Mesothelial cell of epicardium (in vitro differentiated cells): ENCODE measurements around the gene MAGI2. TPM values are rescaled to one million over a fixed set of nuclear protein-coding genes. Genes with fewer than 3 reads are reported as not detected.

Source experiments
- DNase-seq, 2 experiments: peaks; one replicate each; pipeline ENCODE4 v3.0.0; 2021; ENCODE audit warnings: low spot score in 2 of 2; ENCODE audit not compliant: unreplicated experiment in 2 of 2
- H3K27ac Mint-ChIP-seq: 2 replicates; pipeline ENCODE4 v1.8.0; 2021; ENCODE audit warnings: mixed read lengths
- H3K27me3 Mint-ChIP-seq: 2 replicates; pipeline ENCODE4 v1.8.0; 2021; ENCODE audit warnings: low read depth, mixed read lengths
- H3K36me3 Mint-ChIP-seq: 2 replicates; pipeline ENCODE4 v1.8.0; 2021; ENCODE audit warnings: mixed read lengths
- H3K4me1 Mint-ChIP-seq: 2 replicates; pipeline ENCODE4 v1.8.0; 2021; ENCODE audit warnings: mixed read lengths
- H3K4me3 Mint-ChIP-seq: 2 replicates; pipeline ENCODE4 v1.8.0; 2021; ENCODE audit warnings: mild to moderate bottlenecking, moderate library complexity, mixed read lengths
- H3K9me3 Mint-ChIP-seq: 2 replicates; pipeline ENCODE4 v1.8.0; 2021; ENCODE audit warnings: mixed read lengths
- total RNA-seq: library from RNA; stranded (reverse); gene quantifications from 3 replicates; pipeline ENCODE4 v1.2.1, GENCODE V29; 2021
- TF ChIP-seq, protein P1 (sequence below): fragments of 200-600 bp; sonication (generic); IDR thresholded peaks from one replicate; pipeline ENCODE4 v1.5.0; 2021; ENCODE audit warnings: antibody characterized with exemption; ENCODE audit not compliant: unreplicated experiment

Gene MAGI2
- total RNA-seq, 1 donor from 2014 or later = 38.4 TPM

DNA sequence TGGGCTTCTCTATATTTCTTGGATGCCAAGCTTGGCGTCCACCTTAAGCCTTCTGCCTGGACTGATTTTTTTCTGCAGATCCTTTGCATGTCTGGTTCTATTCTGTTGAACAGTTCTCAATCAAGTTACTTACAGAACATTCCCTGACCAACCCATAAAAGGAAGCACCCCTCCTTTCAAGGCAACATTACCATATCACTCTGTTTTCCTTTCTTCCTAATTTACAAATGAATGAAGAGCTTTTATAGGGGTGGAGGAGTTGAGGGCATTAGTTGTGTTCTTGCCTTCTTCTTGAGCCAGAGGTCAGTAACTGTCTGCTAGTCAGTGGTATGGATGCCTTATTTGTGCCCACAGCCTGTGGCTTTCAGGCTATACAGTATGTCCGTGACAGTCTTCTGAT lies 1293.9 kb downstream of the MAGI2 start:
- Mint-ChIP-seq H3K27ac (no peak overlapping the region), H3K4me1 (no peaks in the 10 kb centered on the region), H3K4me3 (no peak overlapping the region), H3K36me3 (peaks cover 9% of the 10 kb centered on the region), H3K9me3 (no peaks in the 10 kb centered on the region), H3K27me3 (peaks cover 7% of the 10 kb centered on the region)
- TF ChIP-seq, protein P1, sequence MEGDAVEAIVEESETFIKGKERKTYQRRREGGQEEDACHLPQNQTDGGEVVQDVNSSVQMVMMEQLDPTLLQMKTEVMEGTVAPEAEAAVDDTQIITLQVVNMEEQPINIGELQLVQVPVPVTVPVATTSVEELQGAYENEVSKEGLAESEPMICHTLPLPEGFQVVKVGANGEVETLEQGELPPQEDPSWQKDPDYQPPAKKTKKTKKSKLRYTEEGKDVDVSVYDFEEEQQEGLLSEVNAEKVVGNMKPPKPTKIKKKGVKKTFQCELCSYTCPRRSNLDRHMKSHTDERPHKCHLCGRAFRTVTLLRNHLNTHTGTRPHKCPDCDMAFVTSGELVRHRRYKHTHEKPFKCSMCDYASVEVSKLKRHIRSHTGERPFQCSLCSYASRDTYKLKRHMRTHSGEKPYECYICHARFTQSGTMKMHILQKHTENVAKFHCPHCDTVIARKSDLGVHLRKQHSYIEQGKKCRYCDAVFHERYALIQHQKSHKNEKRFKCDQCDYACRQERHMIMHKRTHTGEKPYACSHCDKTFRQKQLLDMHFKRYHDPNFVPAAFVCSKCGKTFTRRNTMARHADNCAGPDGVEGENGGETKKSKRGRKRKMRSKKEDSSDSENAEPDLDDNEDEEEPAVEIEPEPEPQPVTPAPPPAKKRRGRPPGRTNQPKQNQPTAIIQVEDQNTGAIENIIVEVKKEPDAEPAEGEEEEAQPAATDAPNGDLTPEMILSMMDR = no peak
- no peak for DNase-seq

DNA sequence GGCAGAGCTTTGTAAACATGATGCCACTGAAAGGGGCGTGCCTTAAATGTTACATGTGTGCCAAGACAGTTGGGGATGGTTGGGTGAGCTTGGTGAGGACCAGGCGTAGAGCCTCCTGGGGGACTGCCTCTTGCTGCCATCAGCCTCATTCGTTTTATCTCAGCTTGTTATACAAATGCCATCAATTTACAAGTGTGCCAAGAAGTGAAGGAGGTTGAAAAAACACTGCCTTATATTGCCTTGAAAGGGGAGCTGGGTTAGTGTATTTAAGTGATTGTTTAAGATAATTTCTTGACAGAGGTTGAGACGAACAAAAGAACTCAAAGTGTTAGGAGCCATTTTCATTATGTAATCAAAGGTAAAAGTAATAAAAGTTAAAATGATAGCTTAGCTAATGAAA lies 1300.2 kb downstream of the MAGI2 start:
- H3K27me3 Mint-ChIP-seq = peaks cover 10% of the 10 kb centered on the region
- DNase-seq = no peak
- peaks cover 3% of the 10 kb centered on the region for H3K36me3 Mint-ChIP-seq
- TF ChIP-seq, protein P1 = no peak
- no peak overlapping the region for H3K27ac Mint-ChIP-seq
- no peak overlapping the region for H3K4me3 Mint-ChIP-seq
- H3K4me1 Mint-ChIP-seq = peaks cover 7% of the 10 kb centered on the region
- H3K9me3 Mint-ChIP-seq = no peaks in the 10 kb centered on the region

DNA sequence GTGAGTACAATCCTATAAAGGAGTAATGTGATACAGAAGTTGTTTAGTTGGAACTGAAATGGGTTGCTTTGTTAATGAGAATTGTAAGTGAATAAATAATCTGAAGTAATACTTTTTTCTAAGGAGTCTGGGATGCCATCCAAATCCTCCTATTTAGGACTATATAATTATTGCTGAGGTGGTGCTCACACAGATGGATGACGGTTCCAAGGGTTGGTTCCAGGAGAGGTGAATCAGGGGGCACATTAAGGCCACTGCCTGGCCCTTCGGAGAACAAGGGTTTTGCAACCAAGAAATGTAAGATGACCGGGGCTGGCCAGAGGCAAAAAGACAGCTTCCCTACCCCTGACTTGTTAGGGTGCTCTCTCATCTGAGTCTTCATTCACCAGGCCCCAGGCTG lies 1302.2 kb downstream of the MAGI2 start:
- no peak overlapping the region for H3K4me3 Mint-ChIP-seq
- DNase-seq = no peak
- H3K27ac Mint-ChIP-seq = no peak overlapping the region
- TF ChIP-seq, protein P1 = no peak
- H3K4me1 Mint-ChIP-seq = peaks cover 9% of the 10 kb centered on the region
- H3K36me3 Mint-ChIP-seq = no peaks in the 10 kb centered on the region
- peaks cover 3% of the 10 kb centered on the region for H3K27me3 Mint-ChIP-seq
- no peaks in the 10 kb centered on the region for H3K9me3 Mint-ChIP-seq

DNA sequence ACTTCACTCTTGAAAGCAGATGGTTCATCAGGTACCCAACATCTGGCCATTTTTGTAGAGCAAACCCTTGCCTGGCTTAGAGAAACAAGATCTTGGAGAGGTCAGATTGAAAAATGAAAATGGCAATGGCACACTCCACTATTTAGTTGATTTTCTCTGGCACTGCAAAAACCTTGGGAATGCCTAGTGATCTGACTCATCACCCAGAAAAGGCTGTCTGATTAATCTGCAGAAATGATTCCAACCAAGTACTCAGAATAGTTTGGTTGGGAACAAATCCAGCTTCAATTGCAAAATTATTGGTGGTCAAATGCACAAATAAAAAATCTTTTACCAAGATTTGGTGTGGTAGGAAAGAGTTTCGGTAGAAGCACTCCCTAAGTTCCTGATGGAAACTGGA lies 1303.7 kb downstream of the MAGI2 start:
- Mint-ChIP-seq H3K27me3 (peaks cover 3% of the 10 kb centered on the region), H3K27ac (no peak overlapping the region), H3K9me3 (peaks cover 7% of the 10 kb centered on the region), H3K36me3 (peaks cover 7% of the 10 kb centered on the region), H3K4me3 (no peak overlapping the region), H3K4me1 (peaks cover 9% of the 10 kb centered on the region)
- TF ChIP-seq, protein P1 = no peak
- no peak for DNase-seq

DNA sequence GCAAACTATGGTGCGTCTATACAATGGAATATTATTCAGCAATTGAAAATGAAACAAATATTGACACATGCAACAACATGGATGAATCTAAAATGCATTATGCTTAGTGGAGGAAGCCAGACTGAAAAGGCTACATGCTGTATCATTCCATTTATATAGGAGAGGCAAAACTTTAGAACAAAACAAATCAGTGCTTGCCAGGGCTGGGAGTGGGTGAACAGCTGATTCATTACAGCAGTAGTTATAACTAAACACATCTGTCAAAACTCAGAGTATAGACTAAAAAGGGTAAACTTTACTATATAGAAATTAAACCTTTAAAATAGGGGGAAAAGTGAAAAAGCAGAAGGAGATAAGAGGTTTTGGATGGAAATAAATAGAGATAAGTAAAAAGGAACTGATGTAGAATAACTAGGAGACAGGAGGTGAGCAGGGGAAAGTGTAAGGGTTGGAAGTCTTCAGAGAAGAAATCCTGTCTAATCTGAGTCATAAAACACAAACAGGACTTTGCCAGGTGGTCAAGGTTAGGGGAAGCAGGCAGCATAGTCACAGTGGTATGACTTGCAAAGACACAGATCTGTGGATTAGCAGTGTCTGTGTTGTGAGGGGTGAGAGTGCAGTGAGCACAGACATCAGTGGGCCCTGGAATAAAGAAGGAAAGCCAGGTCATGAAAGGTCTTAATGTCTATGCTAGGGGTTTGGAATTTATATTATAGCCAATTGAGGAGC lies 1305.1 kb downstream of the MAGI2 start:
- DNase-seq = no peak
- Mint-ChIP-seq H3K27me3 (no peaks in the 10 kb centered on the region), H3K4me1 (peaks cover 9% of the 10 kb centered on the region)

More for the DNA sequence above, 1305.1 kb downstream of the MAGI2 start:
- peaks cover 7% of the 10 kb centered on the region for H3K36me3 Mint-ChIP-seq
- H3K9me3 Mint-ChIP-seq = peaks cover 12% of the 10 kb centered on the region
- TF ChIP-seq, protein P1 = no peak
- H3K27ac Mint-ChIP-seq = no peak overlapping the region
- no peak overlapping the region for H3K4me3 Mint-ChIP-seq
